Measurements from ENCODE around the gene ARHGEF6.
"Not testable (repeated sequence)": the region's sequence is repeated elsewhere in the genome, so short reads cannot be mapped to it uniquely, and the experiment has no call there.

ARHGEF6 gene, protein sequence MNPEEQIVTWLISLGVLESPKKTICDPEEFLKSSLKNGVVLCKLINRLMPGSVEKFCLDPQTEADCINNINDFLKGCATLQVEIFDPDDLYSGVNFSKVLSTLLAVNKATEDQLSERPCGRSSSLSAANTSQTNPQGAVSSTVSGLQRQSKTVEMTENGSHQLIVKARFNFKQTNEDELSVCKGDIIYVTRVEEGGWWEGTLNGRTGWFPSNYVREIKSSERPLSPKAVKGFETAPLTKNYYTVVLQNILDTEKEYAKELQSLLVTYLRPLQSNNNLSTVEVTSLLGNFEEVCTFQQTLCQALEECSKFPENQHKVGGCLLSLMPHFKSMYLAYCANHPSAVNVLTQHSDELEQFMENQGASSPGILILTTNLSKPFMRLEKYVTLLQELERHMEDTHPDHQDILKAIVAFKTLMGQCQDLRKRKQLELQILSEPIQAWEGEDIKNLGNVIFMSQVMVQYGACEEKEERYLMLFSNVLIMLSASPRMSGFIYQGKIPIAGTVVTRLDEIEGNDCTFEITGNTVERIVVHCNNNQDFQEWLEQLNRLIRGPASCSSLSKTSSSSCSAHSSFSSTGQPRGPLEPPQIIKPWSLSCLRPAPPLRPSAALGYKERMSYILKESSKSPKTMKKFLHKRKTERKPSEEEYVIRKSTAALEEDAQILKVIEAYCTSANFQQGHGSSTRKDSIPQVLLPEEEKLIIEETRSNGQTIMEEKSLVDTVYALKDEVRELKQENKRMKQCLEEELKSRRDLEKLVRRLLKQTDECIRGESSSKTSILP

GRCh38 chrX:136780763-136781162, at the start of gene ARHGEF6:
TSS of gene ARHGEF6 (minus strand) at chrX:136780932. CDS start at chrX:136780882, 50 bp downstream.
- no peak for DNase-seq (ENCODE audit: low read depth in 2 of 2)

DNA sequence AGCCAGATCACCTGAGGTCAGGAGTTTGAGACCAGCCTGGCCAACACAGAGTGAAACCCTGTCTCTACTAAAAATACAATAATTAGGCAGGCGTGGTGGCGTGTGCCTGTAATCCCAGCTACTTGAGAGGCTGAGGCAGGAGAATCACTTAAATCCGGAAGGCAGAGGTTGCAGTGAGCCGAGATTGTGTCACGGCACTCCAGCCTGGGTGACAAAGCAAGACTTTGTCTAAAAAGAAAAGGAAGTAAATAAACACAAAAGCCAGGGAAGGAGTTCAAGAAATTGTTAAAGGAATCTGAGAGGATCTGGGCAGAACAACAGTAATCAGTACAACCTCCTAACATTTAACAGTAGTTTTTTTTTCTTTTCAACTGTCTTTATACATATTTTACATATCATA, 48.7 kb upstream of the ARHGEF6 start:
- no peak for DNase-seq (ENCODE audit: low read depth in 2 of 2)

- no peak for DNase-seq (ENCODE audit: low read depth in 2 of 2)
Observed at GRCh38 chrX:136828830-136829229, 48.1 kb upstream of the ARHGEF6 start.

DNA sequence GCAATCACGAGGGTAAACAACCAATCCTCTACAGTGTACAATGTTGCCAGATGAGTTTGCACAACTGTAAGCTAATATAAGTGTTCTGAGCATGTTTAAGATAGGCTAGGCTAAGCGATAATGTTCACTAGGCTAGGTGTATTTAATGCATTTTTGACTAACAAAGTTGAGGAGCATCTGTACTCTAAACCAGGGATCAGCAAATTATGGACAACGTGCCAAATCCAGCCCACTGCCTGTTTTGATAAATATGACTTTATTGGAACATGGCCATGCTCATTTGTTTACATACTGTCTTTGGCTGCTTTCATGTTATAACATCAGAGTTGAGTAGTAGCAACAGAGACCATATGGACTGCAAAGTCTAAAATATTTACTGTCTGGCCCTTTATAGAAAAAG, 46.3 kb upstream of the ARHGEF6 start:
- no peak for DNase-seq (ENCODE audit: low read depth in 2 of 2)

GRCh38 chrX:136825771-136826170, 45.0 kb upstream of the ARHGEF6 start:
- DNase-seq (ENCODE audit: low read depth in 2 of 2), result no peak

GRCh38 chrX:136823175-136823574, 42.4 kb upstream of the ARHGEF6 start:
- no peak for DNase-seq (ENCODE audit: low read depth in 2 of 2)

DNA sequence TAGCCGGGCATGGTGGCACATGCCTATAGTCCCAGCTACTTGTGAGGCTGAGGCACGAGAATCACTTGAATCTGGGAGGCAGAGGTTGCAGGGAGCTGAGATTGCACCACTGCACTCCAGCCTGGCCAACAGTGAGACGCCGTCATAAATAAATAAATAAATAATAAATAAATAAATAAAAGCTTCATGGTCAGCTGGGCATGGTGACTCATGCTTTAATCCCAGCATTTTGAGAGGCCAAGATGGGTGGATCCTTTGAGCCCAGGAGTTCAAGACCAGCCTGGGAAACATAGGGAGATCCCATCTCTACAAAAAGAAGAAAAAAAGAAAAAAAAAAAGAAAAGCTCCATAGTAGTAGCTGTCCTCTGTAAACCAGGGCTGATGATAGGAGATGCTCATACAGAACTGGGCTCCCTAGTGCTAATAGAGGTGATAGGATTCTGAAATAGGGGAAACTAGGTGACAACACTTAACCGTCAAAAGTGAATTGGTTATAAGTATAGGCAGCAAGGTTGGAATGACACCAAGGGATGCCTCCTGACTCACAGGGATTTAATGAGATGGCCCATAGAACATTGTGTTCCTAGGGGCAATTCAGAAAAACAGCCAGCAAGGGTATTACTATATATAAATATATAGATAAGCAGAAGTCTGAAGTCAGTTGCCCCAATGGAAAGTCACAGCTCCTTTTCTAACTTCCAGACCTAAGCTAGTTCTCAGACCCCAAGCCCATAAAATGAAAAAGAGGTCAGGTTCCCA, 41.8 kb upstream of the ARHGEF6 start:
- no peak for DNase-seq (ENCODE audit: low read depth in 2 of 2)

GRCh38 chrX:136819756-136820155, 39.0 kb upstream of the ARHGEF6 start:
- DNase-seq (ENCODE audit: low read depth in 2 of 2), result not testable (repeated sequence)

DNA sequence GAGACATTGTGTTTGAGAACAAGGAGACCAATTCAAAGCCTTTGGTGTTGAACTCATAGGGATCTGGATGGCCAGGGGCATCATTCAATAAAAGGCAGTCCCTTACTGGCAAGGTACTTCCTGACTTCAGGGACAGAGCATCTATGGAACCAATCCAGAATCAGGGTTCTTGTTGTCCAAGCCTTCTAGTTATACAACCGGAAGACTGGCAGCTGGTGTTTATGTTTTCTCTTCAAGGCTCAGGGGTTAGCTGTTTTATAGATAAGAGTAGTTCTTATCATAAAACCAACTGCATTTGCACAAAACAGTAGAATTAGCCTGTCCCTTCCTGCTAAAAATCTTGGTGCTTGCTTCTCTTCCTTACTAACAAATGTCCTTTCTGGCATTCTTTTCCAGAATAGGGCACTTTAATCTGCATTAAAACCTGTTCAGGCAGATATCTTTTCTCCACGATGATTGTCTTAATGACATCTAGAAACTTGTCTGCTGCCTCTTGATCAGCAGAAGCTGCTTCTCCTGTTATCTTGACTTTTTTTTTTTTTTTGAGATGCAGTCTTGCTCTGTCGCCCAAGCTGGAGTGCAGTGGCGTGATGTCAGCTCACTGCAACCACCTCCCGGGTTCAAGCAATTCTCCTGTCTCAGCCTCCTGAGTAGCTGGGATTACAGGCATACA, 38.4 kb upstream of the ARHGEF6 start:
- no peak for DNase-seq (ENCODE audit: low read depth in 2 of 2)

- DNase-seq (ENCODE audit: low read depth in 2 of 2), result no peak
Observed at GRCh38 chrX:136816975-136817374, 36.2 kb upstream of the ARHGEF6 start.

- DNase-seq (ENCODE audit: low read depth in 2 of 2), result no peak
Observed at GRCh38 chrX:136814847-136815750, 34.4 kb upstream of the ARHGEF6 start.

- DNase-seq (ENCODE audit: low read depth in 2 of 2), result no peak
Observed at GRCh38 chrX:136812286-136812685, 31.6 kb upstream of the ARHGEF6 start.

GRCh38 chrX:136810493-136810892, 29.8 kb upstream of the ARHGEF6 start:
- DNase-seq (ENCODE audit: low read depth in 2 of 2), result no peak

DNA sequence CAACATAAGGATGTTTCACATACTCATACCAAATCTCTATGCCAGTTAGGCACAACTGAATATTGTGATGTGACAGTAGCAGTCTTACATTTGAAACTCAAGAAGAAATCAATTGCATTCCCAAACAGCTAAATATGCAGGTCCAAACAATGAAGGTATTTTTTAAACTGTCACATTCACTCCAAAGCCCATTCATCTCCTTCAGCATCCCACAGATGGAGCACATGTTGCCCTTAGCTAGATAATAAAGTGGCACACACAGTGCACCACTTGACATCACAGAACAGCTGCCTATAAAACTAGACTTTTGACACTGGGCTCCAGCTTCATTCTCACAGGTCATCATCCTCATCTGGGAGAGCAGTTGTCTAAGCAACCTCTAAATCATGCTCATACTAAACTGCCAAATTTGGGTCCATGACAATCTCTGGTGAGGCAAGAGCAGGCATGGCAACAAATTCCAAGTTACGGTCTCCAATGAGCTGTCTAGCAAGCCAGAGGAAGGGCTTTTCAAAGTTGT, 26.2 kb upstream of the ARHGEF6 start:
- no peak for DNase-seq (ENCODE audit: low read depth in 2 of 2)

DNA sequence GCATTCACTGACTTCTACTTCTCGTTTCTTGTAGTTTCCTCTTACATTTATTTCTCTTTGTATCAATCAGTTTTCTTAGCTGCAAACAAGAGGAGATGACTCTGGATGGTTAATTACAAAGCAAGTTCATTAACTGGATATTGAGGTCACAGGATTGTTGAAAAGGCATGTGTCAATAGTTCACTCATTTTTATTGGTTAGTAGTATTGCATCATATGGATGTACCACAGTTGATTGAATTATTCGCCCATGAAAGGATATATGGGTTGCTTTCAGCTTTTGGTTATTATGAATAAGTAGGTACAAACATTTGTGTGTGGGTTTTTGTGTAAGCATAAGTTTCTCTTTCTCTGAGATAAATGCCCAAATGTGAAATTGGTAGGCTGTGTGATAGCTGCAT, 21.8 kb upstream of the ARHGEF6 start:
- DNase-seq (ENCODE audit: low read depth in 2 of 2), result no peak

- DNase-seq (ENCODE audit: low read depth in 2 of 2), result no peak
Observed at GRCh38 chrX:136797787-136798186, 17.1 kb upstream of the ARHGEF6 start.

DNA sequence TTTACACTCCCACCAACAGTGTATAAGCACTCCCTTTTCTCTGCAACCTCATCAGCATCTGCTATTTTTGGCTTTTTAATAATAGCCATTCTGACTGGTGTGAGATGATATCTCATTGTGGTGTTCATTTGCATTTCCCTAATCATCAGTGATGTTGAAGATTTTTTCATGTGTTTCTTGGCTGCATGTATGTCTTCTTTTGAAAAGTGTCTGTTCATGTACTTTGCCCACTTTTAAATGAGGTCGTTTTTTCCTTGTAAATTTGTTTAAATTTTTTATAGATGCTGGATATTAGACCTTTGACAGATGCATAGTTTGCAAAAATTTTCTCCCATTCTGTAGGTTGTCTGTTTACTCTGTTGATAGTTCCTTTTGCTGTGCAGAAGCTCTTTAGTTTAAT, 14.4 kb upstream of the ARHGEF6 start:
- not testable (repeated sequence) for DNase-seq (ENCODE audit: low read depth in 2 of 2)

DNA sequence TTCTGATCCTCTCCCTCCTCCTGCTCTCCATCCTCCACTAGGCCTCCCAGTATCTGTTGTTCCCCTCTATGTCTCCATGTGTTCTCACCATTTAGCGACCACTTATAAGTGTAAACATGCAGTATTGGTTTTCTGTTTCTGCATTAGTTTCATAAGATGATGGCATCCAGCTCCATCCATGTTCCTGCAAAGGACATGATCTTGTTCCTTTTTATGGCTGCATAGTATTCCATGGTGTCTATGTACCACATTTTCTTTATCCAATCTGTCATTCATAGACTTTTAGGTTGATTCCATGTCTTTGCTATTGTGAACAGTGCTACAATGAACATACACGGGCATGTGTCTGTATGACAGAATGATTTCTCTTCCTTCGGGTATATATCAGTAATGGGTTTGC, 13.9 kb upstream of the ARHGEF6 start:
- not testable (repeated sequence) for DNase-seq (ENCODE audit: low read depth in 2 of 2)

DNA sequence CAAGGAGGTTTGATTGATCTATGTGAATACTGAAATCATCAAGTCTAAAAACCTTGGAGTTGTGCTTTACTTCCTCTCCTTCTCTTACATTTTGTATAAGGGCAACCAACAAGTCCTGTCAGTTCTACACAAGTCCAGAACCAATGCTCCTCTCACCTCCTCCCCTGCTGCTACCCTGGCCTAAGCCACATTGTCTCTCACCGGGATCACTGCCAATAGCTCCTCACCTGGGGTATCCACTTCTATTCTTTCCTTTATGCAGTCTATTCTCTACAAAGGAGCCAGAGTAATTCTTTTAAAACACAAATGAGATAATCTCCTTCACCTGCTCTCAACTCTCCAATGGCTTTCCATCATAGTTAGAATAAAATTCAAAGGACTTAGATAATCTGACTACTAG, 13.3 kb upstream of the ARHGEF6 start:
- no peak for DNase-seq (ENCODE audit: low read depth in 2 of 2)

DNA sequence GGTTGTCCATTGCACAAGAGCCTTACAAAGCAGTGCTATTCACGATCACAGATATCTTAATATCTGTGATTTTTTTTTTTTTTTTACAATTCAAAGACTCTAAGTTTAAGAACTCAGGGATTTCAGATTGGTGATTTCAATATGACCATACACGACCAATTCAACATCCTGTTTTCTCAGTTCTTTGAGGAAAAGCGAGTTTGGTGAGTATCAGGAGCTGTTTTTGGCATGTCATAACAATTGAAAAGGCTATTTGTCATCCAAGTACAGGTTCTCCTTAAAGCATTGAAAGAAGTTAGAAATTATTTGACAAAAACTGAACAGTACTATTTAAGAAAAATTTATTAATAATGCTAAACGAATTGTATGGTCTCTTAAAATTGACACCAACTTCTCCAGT, 9.1 kb upstream of the ARHGEF6 start:
- DNase-seq (ENCODE audit: low read depth in 2 of 2), result no peak
